Adrenal gland (tissue), 12 donors: ENCODE results near the gene HHAT. TPM values are rescaled to one million over a fixed set of nuclear protein-coding genes. Genes with fewer than 3 reads are reported as not detected.
A peak's percentile ranks its signal among the peaks of the same experiment; 100 is the strongest.
"Not testable (repeated sequence)": the region's sequence is repeated elsewhere in the genome, so short reads cannot be mapped to it uniquely, and the experiment has no call there.

Source experiments
- DNase-seq, 7 donors: peaks; one replicate each; pipeline ENCODE4 v3.0.0-alpha.2; 2019 to 2020
- H3K27ac ChIP-seq, 5 donors: fragments of 200-600 bp; sonication (generic) in 4 of 5; 1 replicate in 3 of 5; 2 replicates in 2 of 5; pipeline versions ENCODE4 v1.5.1 to v1.8.0; 2016 to 2020; ENCODE audit warnings: mild to moderate bottlenecking in 1 of 5
- H3K27me3 ChIP-seq: fragments of 200-600 bp; 2 replicates; pipeline ENCODE4 v1.8.0; 2021
- H3K36me3 ChIP-seq, 2 donors: fragments of 200-600 bp; replicated peaks in 1 of 2; 1 replicate in 1 of 2; 2 replicates in 1 of 2; pipeline versions ENCODE4 v1.5.1 to v1.8.0; 2018 to 2022
- H3K4me1 ChIP-seq, 2 donors: fragments of 200-600 bp; replicated peaks in 1 of 2; 1 replicate in 1 of 2; 2 replicates in 1 of 2; pipeline versions ENCODE4 v1.5.1 to v1.8.0; 2018 to 2021
- H3K4me3 ChIP-seq, 4 donors: fragments of 200-600 bp; sonication (generic) in 3 of 4; one replicate each; pipeline ENCODE4 v1.5.1; 2016 to 2018
- H3K9me3 ChIP-seq, 3 donors: fragments of 200-600 bp; sonication (generic) in 1 of 3; replicated peaks in 1 of 3; 1 replicate in 2 of 3; 2 replicates in 1 of 3; pipeline versions ENCODE4 v1.5.1 to v1.8.0; 2016 to 2021
- CTCF ChIP-seq, 6 experiments: fragments of 450-650 bp in 4 of 6; fragments of 200-600 bp in 2 of 6; sonication (generic) in 1 of 6; IDR thresholded peaks; 1 replicate in 5 of 6; 2 replicates in 1 of 6; pipeline versions ENCODE4 v1.5.1 to v1.8.0; 2016 to 2021; ENCODE audit warnings: antibody characterized with exemption in 6 of 6, mild to moderate bottlenecking in 2 of 6, moderate library complexity in 1 of 6
- POLR2A ChIP-seq, 2 donors: fragments of 450-650 bp; IDR thresholded peaks; one replicate each; pipeline ENCODE4 v1.6.1; 2017; ENCODE audit warnings: antibody characterized with exemption in 2 of 2, mild to moderate bottlenecking in 2 of 2, moderate library complexity in 1 of 2
- WGBS, 4 donors: extraction: QIAGEN DNeasy Blood & Tissue Kit in 2 of 4; methylation state at CpG; one replicate each; pipeline versions ENCODE4 v1.1.5 to v1.1.7; 2013 to 2017; 5-methylcytosine and 5-hydroxymethylcytosine counted together
- intact Hi-C, 2 donors: fragments of 100-400 bp; cut with DNase I; formaldehyde crosslinking; loops; one replicate each; pipeline versions ENCODE4 v1.14.1 to v1.15.0; 2022 to 2023
- polyA plus RNA-seq, 3 donors: library from polyadenylated mRNA; stranded (reverse); fragments of 200-250 nt in 2 of 3; fragments of 350-450 nt in 1 of 3; fragmentation: Illumina TruSeq in 1 of 3; extraction: RNeasy Lipid Tissue Mini Kit (QIAGEN cat#74804) in 1 of 3; gene quantifications; one replicate each; pipeline ENCODE4 v1.2.3, GENCODE V29; 2013 to 2014
- total RNA-seq, 9 donors: library from RNA; depleted of rRNA in 4 of 9; stranded (reverse); fragments of >200 nt in 4 of 9; fragments of 120-200 nt in 1 of 9; fragmentation: NEBNext Ultra II Directional in 1 of 9; extraction: Animal tissue kit (Norgen Biotek cat#: 25700) in 1 of 9; gene quantifications; one replicate each; pipeline versions ENCODE4 v1.1.0 to v1.2.4, GENCODE V29; 2013 to 2023
- donor health status: healthy with polysubstance abuse.
- donor health status: Bipolar disorder and iron deficiency.
- donor health status: DM: yes; HTN: yes; CAD: no.
- donor health status: DM: no; HTN: no; CAD: no.
- donor health status: DM: no; HTN: no; CAD: no.
- donor health status: DM: yes; HTN: yes; CAD: no.

HHAT gene
- total and polyA plus RNA-seq, 12 donors: 3.1 to 26.7 (median 12.3) TPM

GRCh38 chr1:210402560-210402959, 73.9 kb downstream of the HHAT start:
- no peaks in the 10 kb centered on the region for H3K27me3 ChIP-seq
- TF ChIP-seq POLR2A (IDR thresholded peaks at IDR 0.05): no peak
- H3K4me1 ChIP-seq: peaks cover 0 to 3% of the 10 kb centered on the region in 2 donors
- intact Hi-C loops: loop anchor here (5.0 to 10.0 kb wide), 3 partner anchors 45 to 732 kb away; partner anchors contain the start of gene KCNH1 (in 1 of the 2)
- H3K4me3 ChIP-seq: no peak overlapping the region
- no peak overlapping the region for H3K27ac ChIP-seq
- no peak for DNase-seq
- H3K36me3 ChIP-seq: no peaks in the 10 kb centered on the region
- H3K9me3 ChIP-seq: no peaks in the 10 kb centered on the region
- WGBS, 4 donors: 88 to 100% (median 96%) methylated on average over 1 of the region's 1 CpG

- H3K27ac ChIP-seq: no peak overlapping the region
- no peaks in the 10 kb centered on the region for H3K4me1 ChIP-seq
- no peaks in the 10 kb centered on the region for H3K27me3 ChIP-seq
- WGBS, 4 donors: 90 to 96% (median 95%) methylated on average over 4 of the region's 4 CpGs
- H3K4me3 ChIP-seq: no peak overlapping the region
- DNase-seq: no peak
- no peaks in the 10 kb centered on the region for H3K36me3 ChIP-seq
- intact Hi-C loops: loop anchor here in 1 of 2 donors (10.0 kb wide), 2 partner anchors 261 to 729 kb away; partner anchors contain the start of gene KCNH1
- no peaks in the 10 kb centered on the region for H3K9me3 ChIP-seq
- TF ChIP-seq POLR2A (IDR thresholded peaks at IDR 0.05) (no peak), CTCF (IDR thresholded peaks at IDR 0.05) (no peak)
Observed at GRCh38 chr1:210405316-210405715, 76.6 kb downstream of the HHAT start.

- H3K9me3 ChIP-seq, H3K4me1 ChIP-seq, H3K27ac ChIP-seq, DNase-seq, H3K4me3 ChIP-seq, H3K36me3 ChIP-seq, H3K27me3 ChIP-seq: not testable (repeated sequence)
- intact Hi-C loops: loop anchor here in 1 of 2 donors (10.0 kb wide), 2 partner anchors 262 to 728 kb away; partner anchors contain the start of gene KCNH1
- WGBS, 4 donors: 71 to 86% (median 76%) methylated on average over 2 of the region's 2 CpGs
Observed at GRCh38 chr1:210406341-210406740, 77.6 kb downstream of the HHAT start.

GRCh38 chr1:210407207-210407886, 78.6 kb downstream of the HHAT start:
- Histone ChIP-seq H3K9me3 (no peaks in the 10 kb centered on the region), H3K27ac (no peak overlapping the region), H3K4me1 (no peaks in the 10 kb centered on the region), H3K4me3 (no peak overlapping the region), H3K36me3 (no peaks in the 10 kb centered on the region), H3K27me3 (no peaks in the 10 kb centered on the region)
- intact Hi-C loops: loop anchor here in 1 of 2 donors (10.0 kb wide), 2 partner anchors 263 to 727 kb away; partner anchors contain the start of gene KCNH1
- peak; percentile 80 to 99 (median 88) for TF ChIP-seq CTCF (IDR thresholded peaks at IDR 0.05)
- TF ChIP-seq POLR2A (IDR thresholded peaks at IDR 0.05): no peak
- 23 to 26% (median 25%) methylated on average over 9 of the region's 9 CpGs for WGBS, 4 donors
- peak; percentile 37 to 88 (median 74) for DNase-seq

- 89 to 100% (median 97%) methylated on average over 1 of the region's 1 CpG for WGBS, 4 donors
- Histone ChIP-seq H3K4me3 (no peak overlapping the region), H3K4me1 (no peaks in the 10 kb centered on the region), H3K27me3 (no peaks in the 10 kb centered on the region), H3K27ac (no peak overlapping the region), H3K9me3 (no peaks in the 10 kb centered on the region), H3K36me3 (no peaks in the 10 kb centered on the region)
- DNase-seq: no peak
- no peak for TF ChIP-seq CTCF (IDR thresholded peaks at IDR 0.05)
- no peak for TF ChIP-seq POLR2A (IDR thresholded peaks at IDR 0.05)
- intact Hi-C loops: loop anchor here in 1 of 2 donors (10.0 kb wide), 2 partner anchors 263 to 727 kb away; partner anchors contain the start of gene KCNH1
Observed at GRCh38 chr1:210407887-210408252, 79.2 kb downstream of the HHAT start.
